ENCODE data around the gene SHMT1.
"Not testable (repeated sequence)": the region's sequence is repeated elsewhere in the genome, so short reads cannot be mapped to it uniquely, and the experiment has no call there.

Gene SHMT1

DNA sequence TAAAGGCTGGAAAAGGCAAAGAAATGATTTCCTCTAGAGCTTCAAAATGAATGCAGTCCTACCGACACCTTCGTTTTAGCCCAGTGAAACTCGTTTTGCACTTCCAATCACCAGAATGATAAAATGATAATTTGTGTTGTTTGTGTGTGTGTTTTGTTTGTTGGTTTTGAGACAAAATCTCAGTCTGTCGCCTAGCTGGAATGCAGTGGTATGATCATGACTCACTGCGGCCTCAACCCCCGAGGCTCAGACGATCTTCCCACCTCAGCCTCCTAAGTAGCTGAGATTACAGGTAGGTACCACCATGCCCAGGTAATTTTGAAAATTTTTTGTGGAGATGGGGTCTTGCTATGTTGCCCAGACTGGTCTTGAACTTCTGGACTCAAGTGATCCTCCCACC is 10.9 kb upstream of the SHMT1 start:
- no peak overlapping the region for H3K27ac ChIP-seq
- TF ChIP-seq, protein P1, sequence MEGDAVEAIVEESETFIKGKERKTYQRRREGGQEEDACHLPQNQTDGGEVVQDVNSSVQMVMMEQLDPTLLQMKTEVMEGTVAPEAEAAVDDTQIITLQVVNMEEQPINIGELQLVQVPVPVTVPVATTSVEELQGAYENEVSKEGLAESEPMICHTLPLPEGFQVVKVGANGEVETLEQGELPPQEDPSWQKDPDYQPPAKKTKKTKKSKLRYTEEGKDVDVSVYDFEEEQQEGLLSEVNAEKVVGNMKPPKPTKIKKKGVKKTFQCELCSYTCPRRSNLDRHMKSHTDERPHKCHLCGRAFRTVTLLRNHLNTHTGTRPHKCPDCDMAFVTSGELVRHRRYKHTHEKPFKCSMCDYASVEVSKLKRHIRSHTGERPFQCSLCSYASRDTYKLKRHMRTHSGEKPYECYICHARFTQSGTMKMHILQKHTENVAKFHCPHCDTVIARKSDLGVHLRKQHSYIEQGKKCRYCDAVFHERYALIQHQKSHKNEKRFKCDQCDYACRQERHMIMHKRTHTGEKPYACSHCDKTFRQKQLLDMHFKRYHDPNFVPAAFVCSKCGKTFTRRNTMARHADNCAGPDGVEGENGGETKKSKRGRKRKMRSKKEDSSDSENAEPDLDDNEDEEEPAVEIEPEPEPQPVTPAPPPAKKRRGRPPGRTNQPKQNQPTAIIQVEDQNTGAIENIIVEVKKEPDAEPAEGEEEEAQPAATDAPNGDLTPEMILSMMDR (conservative IDR thresholded peaks at IDR 0.05): no peak

DNA sequence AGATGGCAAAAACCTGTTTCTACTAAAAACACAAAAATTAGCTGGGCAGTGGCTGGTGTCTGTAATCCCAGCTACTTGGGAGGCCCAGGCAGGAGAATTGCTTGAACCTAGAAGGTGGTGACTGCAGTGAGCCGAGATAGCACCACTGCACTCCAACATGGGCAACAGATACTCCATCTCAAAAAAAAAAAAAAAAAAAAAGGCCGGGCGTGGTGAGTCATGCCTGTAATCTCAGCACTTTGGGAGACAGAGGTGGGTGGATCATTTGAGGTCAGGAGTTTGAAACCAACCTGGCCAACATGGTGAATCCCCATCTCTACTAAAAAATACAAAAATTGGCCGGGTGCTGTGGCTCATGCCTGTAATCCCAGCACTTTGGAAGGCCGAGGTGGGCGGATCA is 9.8 kb upstream of the SHMT1 start:
- not testable (repeated sequence) for H3K27ac ChIP-seq

DNA sequence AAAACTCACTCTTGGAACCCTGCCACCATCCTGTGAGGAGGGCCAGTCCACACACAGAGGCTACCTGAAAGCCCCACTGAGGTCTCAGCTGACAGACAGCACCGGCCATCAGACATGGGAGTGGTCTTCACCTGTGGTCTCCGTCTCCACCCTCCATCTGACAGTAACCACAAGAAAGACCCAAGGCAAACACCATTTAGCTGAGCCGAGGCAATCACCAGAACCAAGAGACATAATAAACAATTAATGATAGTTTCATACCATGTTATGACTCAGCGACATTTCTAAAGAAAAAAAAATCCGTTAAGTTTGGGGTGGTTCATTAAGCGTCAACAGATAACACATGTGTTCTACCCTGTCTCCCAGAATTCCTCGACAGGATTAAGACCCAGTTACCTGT is 8.1 kb upstream of the SHMT1 start:
- H3K27ac ChIP-seq: no peak overlapping the region
- TF ChIP-seq, protein P1 (conservative IDR thresholded peaks at IDR 0.05): no peak

DNA sequence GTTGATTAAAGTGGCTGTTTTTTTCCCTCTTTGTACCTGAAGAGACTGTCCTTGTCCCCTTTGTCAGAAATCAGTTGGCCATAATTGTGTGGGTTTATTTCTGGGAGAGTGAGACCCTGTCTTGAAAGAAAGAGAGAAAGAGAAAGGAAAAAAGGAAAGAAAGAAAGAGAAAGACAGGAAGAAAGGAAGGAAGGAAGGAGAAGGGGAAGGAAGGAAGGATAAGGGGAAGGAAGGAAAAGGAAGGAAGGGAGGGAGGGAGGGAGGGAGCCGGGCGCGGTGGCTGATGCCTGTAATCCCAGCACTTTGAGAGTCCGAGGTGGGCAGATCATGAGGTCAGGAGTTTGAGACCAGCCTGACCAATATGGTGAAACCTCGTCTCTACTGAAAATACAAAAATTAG is 7.4 kb upstream of the SHMT1 start:
- H3K27ac ChIP-seq: no peak overlapping the region
- TF ChIP-seq, protein P1 (conservative IDR thresholded peaks at IDR 0.05): no peak

DNA sequence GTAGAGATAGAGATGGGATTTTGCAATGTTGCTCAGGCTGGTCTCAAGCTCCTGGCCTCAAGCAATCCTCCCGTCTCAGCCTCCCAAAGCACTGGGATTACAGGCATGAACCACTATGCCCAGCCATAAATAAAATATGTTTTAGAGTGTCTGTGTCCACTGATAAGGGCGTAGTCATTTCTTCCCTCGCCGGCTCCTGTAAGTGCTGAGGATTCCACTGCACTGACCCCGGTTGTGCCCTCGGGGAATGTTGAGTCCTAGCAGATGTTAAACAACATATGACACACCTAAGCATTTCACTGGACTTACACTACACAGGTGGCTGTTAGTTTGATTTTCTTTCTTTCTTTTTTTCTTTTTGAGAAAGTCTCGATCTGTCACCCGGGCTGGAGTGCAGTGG is 5.6 kb upstream of the SHMT1 start:
- no peak overlapping the region for H3K27ac ChIP-seq
- TF ChIP-seq, protein P1 (conservative IDR thresholded peaks at IDR 0.05): no peak

DNA sequence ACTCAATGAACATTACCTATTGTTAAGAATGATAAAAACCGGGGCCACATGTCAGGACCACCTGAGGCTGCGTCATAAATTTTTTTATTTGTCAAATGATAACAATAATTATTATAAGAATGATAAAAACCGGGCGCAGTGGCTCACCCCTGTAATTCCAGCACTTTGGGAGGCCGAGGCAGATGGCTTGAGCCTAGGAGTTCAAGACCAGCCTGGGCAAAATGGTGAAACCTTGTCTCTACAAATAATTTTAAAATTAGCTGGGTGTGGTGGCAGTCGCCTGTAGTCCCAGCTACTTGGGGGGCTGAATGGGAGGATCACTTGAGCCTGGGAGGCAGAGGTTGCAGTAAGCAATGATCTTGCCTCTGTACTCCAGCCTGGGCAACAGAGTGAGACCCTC is 816 bp upstream of the SHMT1 start:
- H3K27ac ChIP-seq: peak overlapping the region; percentile 89
- TF ChIP-seq, protein P1 (conservative IDR thresholded peaks at IDR 0.05): no peak

DNA sequence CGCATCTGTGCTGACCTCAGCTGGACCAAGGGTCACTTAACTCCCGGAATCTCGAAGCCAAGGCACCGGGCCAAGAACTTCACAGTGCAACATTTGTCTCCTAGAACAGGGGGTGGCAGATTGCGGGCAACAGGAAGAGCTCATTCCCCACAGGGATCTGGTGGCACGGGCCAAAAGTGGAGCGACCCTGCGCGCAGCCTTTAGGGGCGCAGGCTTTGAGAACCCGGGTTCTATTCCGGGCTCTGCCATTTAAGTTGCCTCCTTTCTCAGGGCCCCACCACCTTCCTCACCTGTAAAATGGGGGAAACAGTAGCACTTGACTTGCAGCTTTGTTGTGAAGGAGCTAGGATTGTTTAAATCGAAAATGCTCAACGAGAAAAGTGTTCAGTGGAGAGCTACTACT is 651 bp downstream of the SHMT1 start:
- TF ChIP-seq, protein P1 (conservative IDR thresholded peaks at IDR 0.05): no peak
- H3K27ac ChIP-seq: peak overlapping the region; percentile 89

DNA sequence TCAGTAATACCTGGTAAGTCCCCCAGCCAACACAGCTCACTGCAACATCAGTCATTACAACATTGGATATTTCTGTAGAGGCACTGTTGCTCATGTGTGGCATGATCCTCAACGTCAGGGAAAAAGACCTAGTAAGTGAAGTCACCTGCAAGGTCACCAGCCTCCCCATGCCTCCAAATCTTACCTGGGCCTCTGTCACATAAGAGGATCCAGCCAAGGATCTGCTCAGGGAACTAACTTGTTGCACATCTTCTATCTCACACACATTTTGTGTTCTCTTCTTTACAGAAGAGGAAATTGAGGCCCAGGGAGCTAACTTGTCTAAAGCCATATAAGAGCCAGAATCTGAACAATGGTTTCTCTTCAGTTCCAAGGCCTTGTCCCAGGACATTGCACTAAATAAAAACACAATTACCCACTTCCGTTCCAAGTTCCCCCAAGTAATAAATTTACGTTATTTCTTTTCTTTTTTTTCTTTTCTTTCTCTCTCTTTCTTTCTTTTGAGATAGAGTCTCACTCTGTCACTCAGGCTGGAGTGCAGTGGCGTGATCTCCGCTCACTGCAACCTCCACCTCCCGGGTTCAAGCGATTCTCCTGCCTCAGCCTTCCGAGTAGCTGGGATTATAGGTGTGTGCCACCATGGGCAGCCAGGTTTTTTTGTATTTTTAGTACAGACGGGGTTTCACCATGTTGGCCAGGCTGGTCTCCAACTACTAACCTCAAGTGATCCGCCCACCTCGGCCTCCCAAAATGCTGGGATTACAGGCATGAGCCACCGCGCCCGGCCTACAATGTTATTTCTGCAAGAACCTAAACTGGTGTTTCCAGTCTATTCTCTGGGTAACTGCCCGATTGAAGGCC is 1.3 kb downstream of the SHMT1 start:
- TF ChIP-seq, protein P1 (conservative IDR thresholded peaks at IDR 0.05): no peak

More for the DNA sequence above, 1.3 kb downstream of the SHMT1 start:
- H3K27ac ChIP-seq: peak overlapping the region; percentile 89
